Activated T-cell treated with anti-CD3 and anti-CD28 coated beads, Interleukin-2, amount 50 U/mL, for 4 hours (primary cell): ENCODE data around the gene C11orf58. TPM values are rescaled to one million over a fixed set of nuclear protein-coding genes. Genes with fewer than 3 reads are reported as not detected.

Source experiments
- ATAC-seq, 2 donors: fragments of 200-7000 bp; cut with Tn5 transposase; one replicate each; pipeline ENCODE4 v1.10.0; 2021
- DNase-seq: peaks from one replicate; pipeline ENCODE4 v3.0.0-alpha.2; 2020
- H3K27me3 Mint-ChIP-seq: one replicate; pipeline ENCODE4 v1.8.0; 2021; ENCODE audit warnings: low read depth, mixed read lengths
- H3K36me3 Mint-ChIP-seq: one replicate; pipeline ENCODE4 v1.8.0; 2022; ENCODE audit warnings: mixed read lengths; ENCODE audit not compliant: insufficient read depth
- H3K4me1 Mint-ChIP-seq: one replicate; pipeline ENCODE4 v1.8.0; 2021; ENCODE audit warnings: low read depth, mixed read lengths
- H3K4me3 Mint-ChIP-seq: one replicate; pipeline ENCODE4 v1.8.0; 2021; ENCODE audit warnings: mild to moderate bottlenecking, moderate library complexity, mixed read lengths
- H3K9me3 Mint-ChIP-seq: one replicate; pipeline ENCODE4 v1.8.0; 2021; ENCODE audit warnings: mixed read lengths
- total RNA-seq, 3 donors: library from RNA; stranded (reverse); gene quantifications; one replicate each; pipeline ENCODE4 v1.2.1, GENCODE V29; 2021

C11orf58 gene
- total RNA-seq, 3 donors from 2014 or later: 166 to 178 (median 173) TPM

DNA sequence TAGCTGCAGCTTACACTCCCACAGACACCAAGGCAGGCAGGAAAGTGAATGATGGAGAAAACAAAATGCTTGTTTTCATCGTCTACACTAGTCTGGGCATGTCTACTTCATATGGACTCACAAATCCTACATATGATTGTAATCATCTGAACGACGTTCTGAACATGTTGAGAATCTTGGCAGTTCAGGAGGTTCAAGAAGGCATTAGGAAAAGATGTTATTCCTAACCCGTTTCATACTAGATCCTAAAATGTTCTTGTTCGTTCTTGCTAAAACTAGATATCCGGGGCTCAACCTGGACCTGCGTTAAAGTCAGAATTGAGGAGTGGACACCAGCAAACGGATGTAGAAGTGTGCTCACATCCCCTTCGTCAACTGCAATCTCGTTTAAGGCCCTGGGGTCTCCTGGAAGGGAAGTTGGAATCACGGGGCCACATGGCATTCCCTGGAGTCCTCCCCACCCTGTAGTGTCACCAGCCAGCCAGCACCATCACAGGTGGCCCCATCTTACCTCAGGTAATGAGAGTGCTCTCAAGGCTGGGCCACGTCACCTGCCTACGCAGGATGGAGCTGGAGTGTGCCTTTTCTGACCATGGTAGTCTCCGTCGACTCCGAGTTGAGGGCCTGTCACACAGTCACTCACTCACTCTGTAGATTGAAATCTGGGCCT is 37.3 kb downstream of the C11orf58 start:
- Mint-ChIP-seq H3K27me3 (no peaks in the 10 kb centered on the region), H3K9me3 (no peaks in the 10 kb centered on the region), H3K4me1 (no peaks in the 10 kb centered on the region), H3K36me3 (no peaks in the 10 kb centered on the region), H3K4me3 (no peak overlapping the region)
- ATAC-seq: no peak
- DNase-seq: no peak

DNA sequence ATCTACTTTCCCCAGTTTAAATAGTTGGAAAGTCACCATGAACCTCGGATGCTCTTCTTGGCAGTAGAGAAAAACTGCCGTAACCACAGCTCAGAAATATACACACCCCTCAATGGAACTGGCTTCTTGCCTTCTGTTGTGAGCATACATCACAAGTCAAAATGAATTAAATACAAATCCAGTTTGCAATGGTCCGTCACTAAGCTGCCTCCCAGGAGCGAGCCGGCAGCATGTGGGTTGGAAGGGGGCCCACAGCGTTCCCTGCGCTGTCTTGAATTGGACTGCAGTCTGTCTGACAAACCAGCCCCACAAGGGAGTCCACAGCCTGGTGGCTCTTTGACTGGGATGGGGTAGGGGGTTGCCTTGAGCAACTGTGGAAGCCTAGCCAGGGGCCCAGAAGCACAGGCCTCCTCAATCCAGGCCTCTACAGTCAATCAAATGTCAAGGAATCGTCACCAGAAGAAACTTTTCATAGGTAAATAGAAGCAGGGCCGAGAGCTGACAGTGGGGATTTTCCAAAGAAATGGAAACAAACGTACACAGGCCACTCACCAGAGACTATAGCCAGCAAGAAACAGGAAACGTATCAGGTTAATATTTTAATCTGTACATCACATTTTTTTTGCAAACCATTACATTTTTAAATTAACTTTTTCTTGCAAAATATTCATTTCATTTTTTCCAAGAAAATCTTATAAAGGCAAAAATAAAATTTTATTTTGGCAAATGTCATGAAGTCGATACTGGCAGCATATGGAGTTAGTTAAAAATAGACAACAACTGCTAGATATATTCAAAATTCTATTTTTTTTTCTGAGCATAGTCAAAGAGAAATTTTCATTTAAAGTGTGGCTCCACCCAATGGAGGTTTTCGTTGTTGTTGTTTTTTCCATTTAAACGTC is 38.5 kb downstream of the C11orf58 start:
- Mint-ChIP-seq H3K27me3 (no peaks in the 10 kb centered on the region), H3K9me3 (no peaks in the 10 kb centered on the region), H3K4me1 (no peaks in the 10 kb centered on the region), H3K4me3 (no peak overlapping the region), H3K36me3 (no peaks in the 10 kb centered on the region)
- ATAC-seq (no peak), DNase-seq (no peak)

DNA sequence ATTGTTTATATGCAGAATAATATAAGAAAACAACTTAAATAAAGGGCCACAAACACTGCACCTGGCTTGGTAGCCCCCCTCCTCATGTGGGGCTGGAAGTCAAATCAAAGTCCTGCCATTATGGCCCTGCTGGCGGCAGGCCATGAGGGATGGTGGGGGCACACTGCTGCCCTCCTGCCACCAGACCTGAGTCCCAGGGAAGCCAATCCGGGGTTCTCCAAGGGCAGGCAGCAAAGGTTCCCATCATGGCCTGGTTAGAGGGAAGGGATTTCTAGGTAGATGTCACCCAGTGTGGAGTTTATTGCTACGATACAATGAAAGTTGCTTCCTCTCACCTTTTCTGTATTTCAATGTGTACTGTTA is 39.1 kb downstream of the C11orf58 start:
- H3K4me3 Mint-ChIP-seq: no peak overlapping the region
- H3K27me3 Mint-ChIP-seq: no peaks in the 10 kb centered on the region
- no peaks in the 10 kb centered on the region for H3K9me3 Mint-ChIP-seq
- DNase-seq (no peak), ATAC-seq (no peak)
- H3K4me1 Mint-ChIP-seq: no peaks in the 10 kb centered on the region
- no peaks in the 10 kb centered on the region for H3K36me3 Mint-ChIP-seq

DNA sequence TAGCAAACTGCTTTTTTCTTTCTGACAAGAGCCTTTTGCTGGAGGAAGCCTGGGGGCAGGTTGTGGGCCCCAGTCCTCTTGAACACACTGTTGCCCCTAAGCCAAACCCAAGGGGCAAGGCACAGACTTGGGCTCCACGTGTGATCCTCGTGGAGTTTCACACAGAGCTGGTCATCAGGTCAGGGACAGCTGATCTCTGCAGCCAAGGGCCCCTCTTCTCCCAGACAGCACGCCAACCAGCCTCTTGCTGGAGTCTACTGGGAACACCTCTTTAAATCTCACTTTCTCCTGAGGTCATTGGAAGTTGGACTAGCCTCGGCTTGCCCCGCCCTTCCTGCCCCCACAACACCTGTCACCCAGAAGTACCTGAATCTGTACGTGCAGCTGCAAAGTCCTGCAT is 39.8 kb downstream of the C11orf58 start:
- H3K4me3 Mint-ChIP-seq: no peak overlapping the region
- H3K36me3 Mint-ChIP-seq: no peaks in the 10 kb centered on the region
- no peak for DNase-seq
- no peak for ATAC-seq
- H3K27me3 Mint-ChIP-seq: no peaks in the 10 kb centered on the region
- H3K4me1 Mint-ChIP-seq: no peaks in the 10 kb centered on the region
- H3K9me3 Mint-ChIP-seq: no peaks in the 10 kb centered on the region

DNA sequence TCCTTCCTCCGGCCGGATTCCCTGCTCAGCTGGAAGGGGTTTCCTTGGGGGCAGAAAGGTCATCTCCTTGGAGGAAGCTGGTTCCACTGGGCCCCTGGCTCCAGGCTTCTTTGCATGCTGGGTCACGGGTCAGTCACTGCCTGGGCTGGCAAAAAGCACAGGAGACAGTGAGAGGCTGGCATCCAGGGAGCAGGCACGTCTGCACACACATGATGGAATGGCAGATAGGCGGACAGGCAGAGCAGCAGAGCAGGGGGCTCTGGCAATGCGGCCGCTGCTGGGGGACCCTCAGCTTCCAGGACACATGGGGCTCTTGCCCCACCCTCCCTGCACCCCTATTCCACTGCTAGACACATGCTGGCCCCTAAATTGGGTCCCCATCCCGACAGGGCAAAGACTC is 40.4 kb downstream of the C11orf58 start:
- ATAC-seq (no peak), DNase-seq (no peak)
- Mint-ChIP-seq H3K9me3 (no peaks in the 10 kb centered on the region), H3K4me3 (no peak overlapping the region), H3K4me1 (no peaks in the 10 kb centered on the region), H3K36me3 (no peaks in the 10 kb centered on the region), H3K27me3 (no peaks in the 10 kb centered on the region)

DNA sequence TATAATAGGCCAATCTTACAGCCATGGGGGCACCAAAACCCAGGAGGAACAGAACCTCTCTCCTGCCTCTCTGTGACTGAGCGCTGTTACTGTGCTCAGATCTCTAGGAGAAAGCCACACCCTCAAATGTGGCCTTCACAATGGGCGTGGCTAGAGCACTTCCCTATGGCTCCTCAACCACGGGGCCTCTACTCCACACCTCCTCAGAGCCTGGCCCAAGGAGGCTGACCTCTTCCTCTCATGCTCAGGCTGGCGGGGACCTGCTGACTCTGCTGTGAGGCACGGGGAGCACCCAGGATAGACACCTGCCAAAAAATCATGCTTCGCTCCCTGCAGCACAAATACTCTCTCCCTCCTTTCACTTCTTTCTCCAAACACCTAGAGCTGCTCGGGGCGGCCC is 41.0 kb downstream of the C11orf58 start:
- no peaks in the 10 kb centered on the region for H3K9me3 Mint-ChIP-seq
- H3K4me1 Mint-ChIP-seq: no peaks in the 10 kb centered on the region
- H3K27me3 Mint-ChIP-seq: no peaks in the 10 kb centered on the region
- no peaks in the 10 kb centered on the region for H3K36me3 Mint-ChIP-seq
- no peak overlapping the region for H3K4me3 Mint-ChIP-seq
- ATAC-seq (no peak), DNase-seq (no peak)

DNA sequence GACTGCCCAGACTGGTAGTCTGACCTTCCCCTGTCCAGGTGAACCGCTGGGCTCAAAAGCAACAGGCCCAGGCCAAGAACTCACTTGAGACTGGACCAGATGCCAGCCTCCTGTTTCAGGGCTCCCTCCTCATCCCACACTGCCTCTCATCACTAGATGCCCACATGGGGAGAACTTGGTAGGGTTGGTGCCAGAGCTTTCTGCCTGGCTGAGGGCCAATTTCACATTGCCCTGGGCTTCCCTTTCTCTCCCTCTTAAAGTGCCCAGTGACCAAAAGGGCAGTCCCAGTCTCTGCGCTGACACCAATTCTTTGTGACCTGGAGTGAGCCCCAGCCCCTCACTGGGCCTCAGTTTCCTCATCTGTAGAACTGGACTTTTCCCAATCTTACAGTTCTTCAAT is 41.7 kb downstream of the C11orf58 start:
- DNase-seq: no peak
- no peaks in the 10 kb centered on the region for H3K36me3 Mint-ChIP-seq

DNA sequence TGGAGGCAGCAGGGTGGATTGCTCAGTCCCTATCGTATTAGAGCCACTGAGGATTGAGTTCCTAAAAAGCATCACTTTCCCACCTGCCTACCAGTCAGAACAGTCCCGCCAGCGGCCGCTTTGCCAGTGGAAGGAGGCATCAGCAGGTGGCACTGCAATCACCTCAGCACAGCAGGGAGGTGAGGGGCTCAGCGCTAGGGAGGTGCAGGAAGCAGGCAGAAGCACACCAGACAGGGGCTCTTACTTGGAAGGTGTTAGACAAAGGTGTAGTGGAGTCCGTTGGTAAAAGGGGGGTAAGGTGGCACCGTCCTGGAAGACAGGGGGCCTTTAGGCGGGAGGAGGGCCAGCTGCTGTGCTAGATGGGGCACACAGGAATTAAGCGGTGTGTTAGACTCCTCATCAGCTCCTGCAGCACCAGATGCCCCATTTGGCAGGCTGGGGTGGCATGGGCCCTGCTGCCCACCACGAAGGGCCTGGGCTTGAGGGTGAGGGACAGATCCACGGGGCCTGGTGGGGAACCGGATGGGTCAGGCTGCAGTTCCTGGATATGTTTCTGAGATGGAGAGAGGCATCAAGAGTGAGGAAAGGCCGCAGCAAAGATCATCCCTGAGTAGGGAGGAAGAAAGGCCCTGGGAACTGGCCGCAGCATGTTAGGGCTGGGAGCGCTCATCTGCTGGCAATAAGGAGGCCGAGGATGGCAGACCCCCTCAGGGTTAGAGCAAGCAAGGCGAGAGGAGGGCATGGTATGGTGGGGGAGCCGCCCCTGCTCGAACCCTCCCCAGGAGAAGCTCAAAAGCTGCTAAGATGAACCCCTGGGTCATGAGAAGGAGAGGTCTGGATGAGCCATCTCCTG is 42.5 kb downstream of the C11orf58 start:
- no peak for ATAC-seq
- Mint-ChIP-seq H3K36me3 (no peaks in the 10 kb centered on the region), H3K4me3 (no peak overlapping the region)

More for the DNA sequence above, 41.7 kb downstream of the C11orf58 start:
- no peaks in the 10 kb centered on the region for H3K4me1 Mint-ChIP-seq
- H3K9me3 Mint-ChIP-seq: no peaks in the 10 kb centered on the region
- H3K27me3 Mint-ChIP-seq: no peaks in the 10 kb centered on the region
- ATAC-seq: no peak
- no peak overlapping the region for H3K4me3 Mint-ChIP-seq

DNA sequence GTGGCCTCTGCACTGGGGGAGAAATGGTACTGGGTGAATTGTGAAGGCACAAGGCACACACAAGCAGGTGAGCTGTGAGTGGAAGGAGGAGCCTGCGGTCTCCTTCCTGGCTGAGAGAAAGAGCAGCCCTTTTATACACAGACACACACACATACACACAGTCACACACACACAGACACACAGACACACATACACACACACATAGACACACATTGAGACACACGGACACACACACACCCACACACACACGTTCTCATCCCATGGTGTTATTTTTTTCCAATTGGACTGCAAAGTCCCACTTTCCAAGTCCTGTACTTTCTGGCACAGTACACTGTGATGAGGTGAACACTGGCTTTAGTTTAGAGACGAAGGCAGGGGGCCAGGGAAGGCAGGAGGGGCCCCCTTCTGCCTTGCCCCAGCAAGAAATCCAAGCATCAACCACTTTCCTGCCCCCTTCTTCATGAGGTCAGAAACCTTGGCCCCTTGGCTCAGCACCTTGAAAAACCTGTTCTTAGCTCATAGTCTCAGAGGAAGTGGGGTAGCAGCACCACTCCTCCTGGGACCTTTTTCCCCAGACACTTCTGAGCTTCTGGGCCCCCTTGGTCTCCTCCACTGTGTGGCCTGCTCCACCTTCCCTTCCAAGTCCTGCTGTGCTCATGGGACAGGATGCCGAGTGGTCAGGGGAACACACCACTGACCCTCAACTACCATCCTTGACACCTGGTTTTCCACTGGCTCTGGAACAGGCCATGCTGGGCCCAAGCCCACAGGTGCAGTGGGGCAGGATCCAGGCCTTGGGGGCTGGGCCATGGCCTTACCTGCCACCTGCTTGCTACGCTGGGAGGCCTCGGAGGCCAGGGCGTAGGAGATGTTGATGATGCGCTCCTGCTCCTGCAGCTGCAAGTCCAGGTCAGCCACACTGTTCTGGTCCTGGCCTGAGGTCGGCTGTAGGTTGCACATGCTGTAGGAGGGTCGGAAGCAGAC is 43.8 kb downstream of the C11orf58 start:
- DNase-seq: no peak
- Mint-ChIP-seq H3K9me3 (no peaks in the 10 kb centered on the region), H3K4me3 (no peak overlapping the region), H3K4me1 (no peaks in the 10 kb centered on the region), H3K27me3 (no peaks in the 10 kb centered on the region), H3K36me3 (no peaks in the 10 kb centered on the region)
- no peak for ATAC-seq

More for the DNA sequence above, 42.5 kb downstream of the C11orf58 start:
- no peak for DNase-seq
- H3K27me3 Mint-ChIP-seq: no peaks in the 10 kb centered on the region
- H3K9me3 Mint-ChIP-seq: no peaks in the 10 kb centered on the region
- no peaks in the 10 kb centered on the region for H3K4me1 Mint-ChIP-seq

DNA sequence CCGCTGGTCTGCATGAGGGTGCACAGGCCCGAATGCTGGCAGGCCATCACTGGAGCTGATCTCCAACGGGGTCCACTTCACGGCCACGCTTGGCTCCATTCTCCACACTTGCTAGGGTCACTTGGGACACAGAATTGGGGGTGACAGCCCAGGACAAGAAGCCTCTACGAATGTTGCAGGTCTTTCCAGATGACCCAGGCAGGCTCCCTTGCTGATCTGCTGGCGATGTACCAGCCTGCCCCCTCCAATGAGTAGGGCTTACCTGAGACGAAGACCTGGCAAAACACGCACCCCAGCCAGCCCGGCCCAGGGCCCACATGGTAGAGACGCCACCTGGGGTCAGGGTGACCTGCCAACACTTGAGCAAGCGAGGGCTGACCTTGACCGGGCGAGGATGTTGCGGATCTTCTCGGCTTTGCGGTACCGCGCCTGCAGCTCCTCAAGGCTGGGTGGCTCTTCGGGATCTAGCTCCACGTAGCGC is 44.9 kb downstream of the C11orf58 start:
- Mint-ChIP-seq H3K36me3 (no peaks in the 10 kb centered on the region), H3K4me3 (no peak overlapping the region), H3K27me3 (no peaks in the 10 kb centered on the region), H3K9me3 (no peaks in the 10 kb centered on the region), H3K4me1 (no peaks in the 10 kb centered on the region)
- DNase-seq: no peak
- no peak for ATAC-seq

DNA sequence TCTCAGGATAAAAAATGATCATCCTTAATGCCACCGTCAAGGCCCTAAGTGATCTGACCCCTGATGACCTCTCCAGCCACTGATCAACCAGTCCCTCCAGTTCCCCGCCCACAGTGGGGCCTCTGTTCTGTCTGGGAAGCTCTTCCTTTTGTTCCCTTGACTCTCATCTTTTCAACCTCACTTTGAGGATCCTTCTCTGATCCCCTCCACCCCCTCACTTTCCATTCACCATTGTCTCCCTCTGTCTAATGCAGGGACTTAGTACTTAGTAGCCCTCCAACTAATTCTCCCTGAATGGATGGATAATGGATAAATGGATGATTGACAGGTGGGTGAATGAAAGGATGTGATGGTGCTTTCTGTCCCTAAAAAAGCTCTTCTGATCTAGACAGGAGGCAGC is 45.6 kb downstream of the C11orf58 start:
- no peaks in the 10 kb centered on the region for H3K27me3 Mint-ChIP-seq
- H3K9me3 Mint-ChIP-seq: no peaks in the 10 kb centered on the region
- no peaks in the 10 kb centered on the region for H3K4me1 Mint-ChIP-seq
- no peak overlapping the region for H3K4me3 Mint-ChIP-seq
- no peak for ATAC-seq
- H3K36me3 Mint-ChIP-seq: no peaks in the 10 kb centered on the region
- DNase-seq: no peak

DNA sequence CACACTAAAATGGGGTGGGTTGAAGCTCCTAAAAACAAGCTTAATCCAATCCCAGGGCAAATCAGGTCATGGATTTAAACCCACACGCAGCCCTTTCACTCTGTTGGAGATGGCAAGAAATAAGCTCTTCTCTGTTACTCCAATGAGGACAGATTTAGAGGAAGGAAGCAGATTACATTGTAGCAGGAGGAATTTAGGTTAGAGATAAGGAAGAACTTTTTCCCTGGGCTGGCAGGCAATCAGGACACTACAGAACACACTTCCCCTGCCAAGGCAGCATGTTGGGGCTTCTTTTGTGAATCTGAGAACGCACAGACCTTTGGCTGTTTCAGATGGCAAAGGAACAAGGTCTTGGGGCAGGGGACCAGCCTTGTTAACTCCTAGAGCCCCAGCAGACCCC is 46.2 kb downstream of the C11orf58 start:
- H3K4me3 Mint-ChIP-seq: no peak overlapping the region
- ATAC-seq (no peak), DNase-seq (no peak)
- H3K4me1 Mint-ChIP-seq: no peaks in the 10 kb centered on the region
- no peaks in the 10 kb centered on the region for H3K27me3 Mint-ChIP-seq
- H3K36me3 Mint-ChIP-seq: no peaks in the 10 kb centered on the region
- no peaks in the 10 kb centered on the region for H3K9me3 Mint-ChIP-seq

DNA sequence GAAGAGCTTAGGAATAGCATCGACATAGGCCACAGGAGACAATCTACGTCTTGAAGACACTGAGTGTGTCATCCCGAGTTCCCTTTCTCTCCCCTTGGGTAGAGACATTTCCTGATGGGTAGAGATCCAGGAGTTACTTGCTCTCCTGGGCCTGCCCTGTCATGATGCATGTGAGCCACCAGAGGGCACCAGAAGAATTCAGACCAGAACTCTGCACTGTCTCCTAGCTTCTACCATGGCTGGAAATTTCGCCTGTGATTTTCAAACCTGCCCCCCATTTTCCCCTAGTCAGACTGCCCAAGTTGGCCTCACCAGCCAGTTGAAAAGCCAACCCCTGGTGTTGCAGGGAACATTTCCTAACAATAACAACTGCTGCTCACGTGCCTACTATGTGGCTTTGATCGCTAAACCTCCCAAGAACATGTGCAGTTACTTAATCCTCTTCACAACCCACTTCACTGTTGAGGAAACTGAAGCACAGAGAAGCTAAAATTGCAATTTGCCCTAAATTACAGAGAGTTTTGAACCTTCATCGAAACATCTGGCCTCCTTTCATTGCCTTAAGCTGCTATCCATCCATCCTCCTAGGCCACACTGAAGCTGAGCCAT is 47.2 kb downstream of the C11orf58 start:
- DNase-seq (peak; percentile 46), ATAC-seq (peak; percentile 73 to 74)
- no peaks in the 10 kb centered on the region for H3K27me3 Mint-ChIP-seq
- no peaks in the 10 kb centered on the region for H3K4me1 Mint-ChIP-seq
- H3K36me3 Mint-ChIP-seq: no peaks in the 10 kb centered on the region
- no peaks in the 10 kb centered on the region for H3K9me3 Mint-ChIP-seq
- no peak overlapping the region for H3K4me3 Mint-ChIP-seq
